ENCODE results near the gene BDNF.
A peak's percentile ranks its signal among the peaks of the same experiment; 100 is the strongest.

Gene BDNF

GRCh38 chr11:27626269-27626937 lies 73.9 kb downstream of the BDNF start:
- no peak for DNase-seq (ENCODE audit: low spot score)

GRCh38 chr11:27625347-27625912 lies 74.8 kb downstream of the BDNF start:
- DNase-seq (ENCODE audit: low spot score) = no peak

GRCh38 chr11:27623945-27624523 lies 76.2 kb downstream of the BDNF start:
- no peak for DNase-seq (ENCODE audit: low spot score)

GRCh38 chr11:27622541-27623300 lies 77.5 kb downstream of the BDNF start:
- no peak for DNase-seq (ENCODE audit: low spot score)

GRCh38 chr11:27621405-27622161 lies 78.7 kb downstream of the BDNF start:
- peak; percentile 70 for DNase-seq (ENCODE audit: low spot score)

GRCh38 chr11:27619763-27620335 lies 80.4 kb downstream of the BDNF start:
- no peak for DNase-seq (ENCODE audit: low spot score)

- DNase-seq (ENCODE audit: low spot score) = peak; percentile 22
These were observed 81.1 kb downstream of the BDNF start for GRCh38 chr11:27619039-27619574.

- DNase-seq (ENCODE audit: low spot score) = peak; percentile 8
These were observed 81.9 kb downstream of the BDNF start for GRCh38 chr11:27618281-27618915.

GRCh38 chr11:27616711-27617110 lies 83.5 kb downstream of the BDNF start:
- no peak for DNase-seq (ENCODE audit: low spot score)

GRCh38 chr11:27615833-27616232 lies 84.4 kb downstream of the BDNF start:
- DNase-seq (ENCODE audit: low spot score) = no peak

GRCh38 chr11:27614092-27614491 lies 86.2 kb downstream of the BDNF start:
- DNase-seq (ENCODE audit: low spot score) = no peak

GRCh38 chr11:27612932-27613880 lies 87.0 kb downstream of the BDNF start:
- no peak for DNase-seq (ENCODE audit: low spot score)

- DNase-seq (ENCODE audit: low spot score) = no peak
These were observed 88.3 kb downstream of the BDNF start for GRCh38 chr11:27611947-27612455.

GRCh38 chr11:27611390-27611789 lies 88.9 kb downstream of the BDNF start:
- DNase-seq (ENCODE audit: low spot score) = no peak

- DNase-seq (ENCODE audit: low spot score) = no peak
These were observed 89.3 kb downstream of the BDNF start for GRCh38 chr11:27610946-27611345.

- DNase-seq (ENCODE audit: low spot score) = no peak
These were observed 90.0 kb downstream of the BDNF start for GRCh38 chr11:27610280-27610679.

- no peak for DNase-seq (ENCODE audit: low spot score)
These were observed 91.3 kb downstream of the BDNF start for GRCh38 chr11:27608951-27609350.

GRCh38 chr11:27605422-27605821 lies 94.8 kb downstream of the BDNF start:
- DNase-seq (ENCODE audit: low spot score) = no peak

All from AG08395 (cell line).